Fibroblast of lung (primary cell): ENCODE results near the gene ACSM3. TPM values are rescaled to one million over a fixed set of nuclear protein-coding genes. Genes with fewer than 3 reads are reported as not detected.

Experiments used
- DNase-seq, 2 donors: peaks; one replicate each; pipeline versions ENCODE4 v3.0.0 to v3.0.0-alpha.2; 2010; ENCODE audit warnings: low read depth in 2 of 2
- H2AFZ ChIP-seq: 2 replicates; pipeline ENCODE4 v1.5.1; 2012; ENCODE audit warnings: low read length, control low read depth, inconsistent platforms
- H3K27ac ChIP-seq: 2 replicates; pipeline ENCODE4 v1.5.1; 2011; ENCODE audit warnings: low read length, control low read depth; ENCODE audit not compliant: insufficient read depth
- H3K27me3 ChIP-seq: 2 replicates; pipeline ENCODE4 v1.5.1; 2011; ENCODE audit warnings: mild to moderate bottlenecking, low read length; ENCODE audit not compliant: control insufficient read depth, insufficient read depth
- H3K36me3 ChIP-seq: 2 replicates; pipeline ENCODE4 v1.5.1; 2011; ENCODE audit warnings: low read length; ENCODE audit not compliant: control insufficient read depth, insufficient read depth
- H3K4me1 ChIP-seq: 2 replicates; pipeline ENCODE4 v1.5.1; 2011; ENCODE audit warnings: low read length; ENCODE audit not compliant: control insufficient read depth, insufficient read depth; ENCODE audit errors: extremely low read depth
- H3K4me2 ChIP-seq: 2 replicates; pipeline ENCODE4 v1.5.1; 2011; ENCODE audit warnings: low read length, control low read depth; ENCODE audit not compliant: insufficient read depth; ENCODE audit errors: extremely low read depth
- H3K4me3 ChIP-seq, 4 experiments: fragments of 200-600 bp in 1 of 4; sonication (generic) in 1 of 4; replicated peaks in 1 of 4; 2 replicates each; pipeline ENCODE4 v1.5.1; 2011 to 2016; ENCODE audit warnings: low read length in 4 of 4, low read depth in 3 of 4, mild to moderate bottlenecking in 3 of 4, control low read depth in 2 of 4, inconsistent platforms in 1 of 4, mixed read lengths in 1 of 4; ENCODE audit not compliant: insufficient read depth in 1 of 4; ENCODE audit errors: control extremely low read depth in 1 of 4
- H3K79me2 ChIP-seq: 2 replicates; pipeline ENCODE4 v1.5.1; 2012; ENCODE audit warnings: mild to moderate bottlenecking, low read length, inconsistent platforms; ENCODE audit not compliant: control insufficient read depth, insufficient read depth
- H3K9ac ChIP-seq: 2 replicates; pipeline ENCODE4 v1.5.1; 2011; ENCODE audit warnings: mild to moderate bottlenecking, low read length, control low read depth; ENCODE audit not compliant: insufficient read depth
- H3K9me3 ChIP-seq: 2 replicates; pipeline ENCODE4 v1.5.1; 2012; ENCODE audit warnings: low read depth, low read length; ENCODE audit not compliant: control insufficient read depth, insufficient read depth
- H4K20me1 ChIP-seq: 2 replicates; pipeline ENCODE4 v1.5.1; 2011; ENCODE audit warnings: low read length; ENCODE audit not compliant: control insufficient read depth, insufficient read depth; ENCODE audit errors: extremely low read depth
- CTCF ChIP-seq, 2 donors: IDR thresholded peaks in 1 of 2; conservative IDR thresholded peaks in 1 of 2; 1 replicate in 1 of 2; 2 replicates in 1 of 2; pipeline ENCODE4 v1.5.1; 2011 to 2012; ENCODE audit warnings: low read length in 2 of 2, control low read depth in 1 of 2, inconsistent platforms in 1 of 2, low read depth in 1 of 2, mild to moderate bottlenecking in 1 of 2
- EZH2 ChIP-seq: IDR thresholded peaks from 2 replicates; pipeline ENCODE4 v1.5.1; 2012; ENCODE audit warnings: low read length, control low read depth, mild to moderate bottlenecking; ENCODE audit errors: missing control alignments
- polyA plus RNA-seq, 2 donors: library from polyadenylated mRNA; depleted of rRNA in 1 of 2; stranded (reverse) in 1 of 2; unstranded in 1 of 2; fragments of >200 nt; gene quantifications; 2 replicates each; pipeline ENCODE4 v1.2.1, GENCODE V29; 2011 to 2012; ENCODE audit warnings: missing spikeins in 1 of 2
- total RNA-seq: library from RNA; depleted of rRNA; stranded (reverse); fragments of >200 nt; gene quantifications from 2 replicates; pipeline ENCODE4 v1.2.1, GENCODE V29; 2014

The ACSM3 gene
- total and polyA plus RNA-seq, 2 donors (not counting 1 experiment from before 2014, with no cell fraction given), result 0.32 to 1.3 TPM

- Histone ChIP-seq H3K27ac (no peak overlapping the region), H3K4me3 (no peak overlapping the region), H3K9me3 (no peaks in the 10 kb centered on the region), H3K27me3 (no peaks in the 10 kb centered on the region), H3K36me3 (no peaks in the 10 kb centered on the region), H3K4me1 (no peaks in the 10 kb centered on the region), H4K20me1 (no peaks in the 10 kb centered on the region), H3K4me2 (no peak overlapping the region), H2AFZ (no peak overlapping the region), H3K9ac (no peak overlapping the region), H3K79me2 (no peaks in the 10 kb centered on the region)
- DNase-seq, result no peak
- TF ChIP-seq EZH2, result no peak
Observed at GRCh38 chr16:20784204-20784603, 20.4 kb downstream of the ACSM3 start.

- H4K20me1 ChIP-seq, result no peaks in the 10 kb centered on the region
- no peak overlapping the region for H3K4me2 ChIP-seq
- H2AFZ ChIP-seq, result no peak overlapping the region
- H3K9ac ChIP-seq, result no peak overlapping the region
- no peak overlapping the region for H3K27ac ChIP-seq
- no peak for DNase-seq
- no peaks in the 10 kb centered on the region for H3K9me3 ChIP-seq
- H3K79me2 ChIP-seq, result no peaks in the 10 kb centered on the region
- no peaks in the 10 kb centered on the region for H3K36me3 ChIP-seq
- H3K4me1 ChIP-seq, result no peaks in the 10 kb centered on the region
- TF ChIP-seq EZH2 (no peak), CTCF (conservative IDR thresholded peaks at IDR 0.05 in 1 of 2, IDR thresholded peaks at IDR 0.05 in 1 of 2; ENCODE audit: low read depth in 1 of 2, low read length in 2 of 2) (no peak)
- H3K27me3 ChIP-seq, result no peaks in the 10 kb centered on the region
- H3K4me3 ChIP-seq, result no peak overlapping the region
Observed at GRCh38 chr16:20789130-20789529, 25.3 kb downstream of the ACSM3 start.

- Histone ChIP-seq H3K9ac (no peak overlapping the region), H2AFZ (no peak overlapping the region), H3K4me1 (no peaks in the 10 kb centered on the region), H3K27ac (no peak overlapping the region), H3K79me2 (no peaks in the 10 kb centered on the region), H3K27me3 (no peaks in the 10 kb centered on the region), H3K4me2 (peak overlapping the region; percentile 26), H4K20me1 (no peaks in the 10 kb centered on the region), H3K36me3 (no peaks in the 10 kb centered on the region), H3K4me3 (no peak overlapping the region), H3K9me3 (no peaks in the 10 kb centered on the region)
- DNase-seq, result peak in 1 of 2 donors; percentile 57
- TF ChIP-seq EZH2, result no peak
- TF ChIP-seq CTCF (conservative IDR thresholded peaks at IDR 0.05 in 1 of 2, IDR thresholded peaks at IDR 0.05 in 1 of 2; ENCODE audit: low read depth in 1 of 2, low read length in 2 of 2), result no peak
Observed at GRCh38 chr16:20791923-20792612, 28.3 kb downstream of the ACSM3 start.
